Peyer's patch (tissue), 4 donors: Measurements from ENCODE around the gene MILR1. TPM values are rescaled to one million over a fixed set of nuclear protein-coding genes. Genes with fewer than 3 reads are reported as not detected.
A peak's percentile ranks its signal among the peaks of the same experiment; 100 is the strongest.

Source experiments
- DNase-seq, 3 donors: peaks; one replicate each; pipeline ENCODE4 v3.0.0-alpha.2; 2017 to 2019
- H3K27ac ChIP-seq, 4 donors: fragments of 200-600 bp; sonication (generic); one replicate each; pipeline ENCODE4 v1.5.1; 2016 to 2019
- H3K27me3 ChIP-seq, 2 donors: fragments of 200-600 bp; sonication (generic); one replicate each; pipeline ENCODE4 v1.5.1; 2019
- H3K36me3 ChIP-seq, 3 donors: fragments of 200-600 bp; sonication (generic); one replicate each; pipeline ENCODE4 v1.5.1; 2016 to 2019
- H3K4me1 ChIP-seq, 4 donors: fragments of 200-600 bp; sonication (generic); one replicate each; pipeline ENCODE4 v1.5.1; 2016 to 2019
- H3K4me3 ChIP-seq, 4 donors: fragments of 200-600 bp; sonication (generic); 1 replicate in 3 of 4; 2 replicates in 1 of 4; pipeline ENCODE4 v1.5.1; 2016 to 2019; ENCODE audit warnings: mild to moderate bottlenecking in 1 of 4
- H3K9me3 ChIP-seq, 4 donors: fragments of 200-600 bp; sonication (generic); one replicate each; pipeline ENCODE4 v1.5.1; 2016 to 2019; ENCODE audit warnings: mild to moderate bottlenecking in 1 of 4
- CTCF ChIP-seq, 6 experiments: fragments of 450-650 bp in 4 of 6; fragments of 200-600 bp in 2 of 6; sonication (generic) in 1 of 6; IDR thresholded peaks; one replicate each; pipeline ENCODE4 v1.5.1; 2017 to 2019; ENCODE audit warnings: antibody characterized with exemption in 6 of 6, mild to moderate bottlenecking in 3 of 6, moderate library complexity in 1 of 6
- POLR2A ChIP-seq, 2 donors: fragments of 450-650 bp; IDR thresholded peaks; one replicate each; pipeline ENCODE4 v1.5.1; 2017; ENCODE audit warnings: antibody characterized with exemption in 2 of 2, mild to moderate bottlenecking in 2 of 2, moderate library complexity in 2 of 2
- total RNA-seq, 4 donors: library from RNA; depleted of rRNA; stranded (reverse); fragments of >200 nt; gene quantifications; one replicate each; pipeline ENCODE4 v1.1.0, GENCODE V29; 2016

The MILR1 gene
- total RNA-seq, 4 donors from 2014 or later: 3.3 to 10.7 (median 5.6) TPM; not detected in 1

GRCh38 chr17:64500487-64500859 lies 51.6 kb downstream of the MILR1 start:
- no peak overlapping the region for H3K4me3 ChIP-seq
- TF ChIP-seq CTCF (IDR thresholded peaks at IDR 0.05): no peak
- no peak for TF ChIP-seq POLR2A (IDR thresholded peaks at IDR 0.05)
- H3K27ac ChIP-seq: no peak overlapping the region
- H3K27me3 ChIP-seq: no peaks in the 10 kb centered on the region
- H3K9me3 ChIP-seq: no peaks in the 10 kb centered on the region
- no peak for DNase-seq
- peaks cover 0 to 67% (median 6%) of the 10 kb centered on the region in 3 donors for H3K36me3 ChIP-seq
- peaks cover 0 to 70% (median 6%) of the 10 kb centered on the region in 4 donors for H3K4me1 ChIP-seq

DNA sequence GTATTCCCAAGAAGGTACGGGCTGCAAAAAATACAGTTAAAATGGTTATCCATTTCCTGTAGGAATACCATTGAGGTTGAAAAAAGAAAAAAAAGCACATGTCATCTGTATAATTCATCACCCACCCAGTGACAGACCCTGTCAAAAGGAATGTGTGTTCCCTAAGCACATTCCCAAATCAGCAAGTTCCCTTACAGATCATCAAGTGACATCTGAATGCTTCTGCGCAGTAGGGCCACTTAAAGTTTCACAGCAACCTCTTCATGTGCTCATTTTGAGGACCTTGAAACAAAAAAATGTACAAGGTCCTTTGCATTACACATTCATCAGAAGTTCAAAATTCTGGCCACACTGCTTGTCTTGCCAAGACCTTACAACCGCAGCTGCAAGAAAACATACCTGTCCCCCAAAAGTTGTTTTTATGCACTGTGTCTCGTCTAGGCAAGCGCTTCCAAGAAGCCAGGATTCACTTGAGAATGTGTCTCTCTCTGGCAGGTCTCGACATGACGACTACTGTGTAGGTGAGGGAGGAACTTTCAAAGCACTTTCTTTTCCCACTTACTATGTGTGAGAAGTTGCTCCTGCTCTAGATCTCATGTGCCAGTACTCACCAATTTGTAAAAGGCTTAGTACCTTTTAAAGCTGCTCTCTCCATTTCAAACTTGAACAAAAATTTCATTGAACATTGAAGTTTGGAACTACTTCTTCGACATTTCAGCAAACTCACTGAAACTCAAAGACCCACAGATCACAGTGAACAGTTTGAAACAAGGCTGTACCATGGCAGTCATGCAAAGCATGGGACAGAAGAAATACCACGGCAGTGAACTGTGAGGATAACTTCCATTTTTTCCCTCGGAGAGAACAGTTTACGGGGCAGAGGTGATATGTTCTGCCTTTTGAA lies 52.2 kb downstream of the MILR1 start:
- DNase-seq: no peak
- H3K27me3 ChIP-seq: no peaks in the 10 kb centered on the region
- H3K36me3 ChIP-seq: peaks cover 0 to 67% (median 6%) of the 10 kb centered on the region in 3 donors
- no peak overlapping the region for H3K4me3 ChIP-seq
- peaks cover 0 to 64% (median 6%) of the 10 kb centered on the region in 4 donors for H3K4me1 ChIP-seq
- no peak for TF ChIP-seq POLR2A (IDR thresholded peaks at IDR 0.05)
- TF ChIP-seq CTCF (IDR thresholded peaks at IDR 0.05): no peak
- H3K9me3 ChIP-seq: no peaks in the 10 kb centered on the region
- no peak overlapping the region for H3K27ac ChIP-seq

DNA sequence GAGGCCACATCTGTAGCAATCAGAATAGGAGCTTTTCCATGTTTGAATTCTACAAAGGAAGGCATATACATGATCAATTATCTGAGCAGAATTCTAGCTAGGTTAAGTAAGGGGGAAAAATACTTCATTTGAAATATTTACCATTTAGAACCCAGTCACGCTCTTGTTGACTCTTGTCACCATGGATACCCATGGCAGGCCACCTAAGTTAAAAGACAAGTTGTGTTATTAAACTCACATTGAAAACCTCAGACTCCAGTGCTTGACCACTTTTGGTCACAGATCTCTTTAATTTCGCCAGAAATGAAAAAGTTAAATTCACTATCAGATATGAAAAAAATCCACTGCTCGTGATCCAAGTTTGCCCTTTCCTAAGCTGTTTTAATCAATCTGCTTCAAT lies 53.1 kb downstream of the MILR1 start:
- Histone ChIP-seq H3K36me3 (peaks cover 0 to 67% (median 6%) of the 10 kb centered on the region in 3 donors), H3K27me3 (no peaks in the 10 kb centered on the region), H3K4me3 (peak overlapping the region in 1 of 4 donors; percentile 0), H3K4me1 (peaks cover 0 to 62% (median 6%) of the 10 kb centered on the region in 4 donors), H3K27ac (peak overlapping the region in 1 of 4 donors; percentile 31), H3K9me3 (no peaks in the 10 kb centered on the region)
- no peak for TF ChIP-seq POLR2A (IDR thresholded peaks at IDR 0.05)
- TF ChIP-seq CTCF (IDR thresholded peaks at IDR 0.05): no peak
- DNase-seq: no peak

DNA sequence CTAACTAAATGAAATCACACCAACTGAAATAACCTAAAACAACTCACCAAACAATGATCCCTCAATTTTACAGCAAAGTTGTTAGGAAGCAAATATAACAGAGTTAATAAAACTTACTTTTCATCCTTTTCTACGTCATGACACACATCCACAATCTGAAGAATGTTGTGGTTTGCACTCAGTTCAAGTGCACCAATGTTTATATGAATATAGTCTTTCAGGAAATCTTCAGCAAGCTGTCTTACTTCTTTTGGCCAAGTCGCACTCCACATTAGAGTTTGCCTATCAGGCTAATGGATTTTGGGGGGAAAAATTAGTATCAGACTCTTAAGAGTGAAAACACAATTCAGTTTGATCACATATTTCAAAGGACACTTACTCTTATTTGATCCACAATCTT lies 53.9 kb downstream of the MILR1 start:
- peaks cover 0 to 67% (median 6%) of the 10 kb centered on the region in 3 donors for H3K36me3 ChIP-seq

GRCh38 chr17:64503341-64503740 lies 54.4 kb downstream of the MILR1 start:
- no peaks in the 10 kb centered on the region for H3K9me3 ChIP-seq
- TF ChIP-seq CTCF (IDR thresholded peaks at IDR 0.05) (no peak), POLR2A (IDR thresholded peaks at IDR 0.05) (no peak)
- peaks cover 0 to 61% (median 2%) of the 10 kb centered on the region in 4 donors for H3K4me1 ChIP-seq
- no peaks in the 10 kb centered on the region for H3K27me3 ChIP-seq
- peaks cover 0 to 63% (median 6%) of the 10 kb centered on the region in 3 donors for H3K36me3 ChIP-seq
- peak overlapping the region in 2 of 4 donors; percentile 9 to 100 for H3K27ac ChIP-seq
- no peak overlapping the region for H3K4me3 ChIP-seq
- DNase-seq: no peak

More for the DNA sequence above, 53.9 kb downstream of the MILR1 start:
- H3K4me3 ChIP-seq: peak overlapping the region in 1 of 4 donors; percentile 0
- TF ChIP-seq CTCF (IDR thresholded peaks at IDR 0.05) (no peak), POLR2A (IDR thresholded peaks at IDR 0.05) (no peak)
- H3K27me3 ChIP-seq: no peaks in the 10 kb centered on the region
- no peaks in the 10 kb centered on the region for H3K9me3 ChIP-seq
- peaks cover 0 to 59% (median 3%) of the 10 kb centered on the region in 4 donors for H3K4me1 ChIP-seq
- DNase-seq: no peak
- H3K27ac ChIP-seq: peak overlapping the region in 1 of 4 donors; percentile 31
